MM.1S (cell line): Measurements from ENCODE around the gene PATJ.

Source experiments
- DNase-seq: peaks from one replicate; pipeline ENCODE4 v3.0.0-alpha.2; 2015
- H2AFZ ChIP-seq: fragments of 300-600 bp; sonication (generic); 2 replicates; pipeline ENCODE4 v1.6.0; 2016; ENCODE audit warnings: antibody characterized with exemption, low read length
- H3F3A ChIP-seq: fragments of 300-600 bp; sonication (generic); 2 replicates; pipeline ENCODE4 v1.6.1; 2016; ENCODE audit warnings: mild to moderate bottlenecking, antibody characterized with exemption, low read length, moderate library complexity, mixed read lengths; ENCODE audit not compliant: insufficient read depth
- H3K27ac ChIP-seq: fragments of 300-600 bp; sonication (generic); 2 replicates; pipeline ENCODE4 v1.5.1; 2016; ENCODE audit warnings: mild to moderate bottlenecking, low read length
- H3K27me3 ChIP-seq: fragments of 300-600 bp; sonication (generic); replicated peaks from 2 replicates; pipeline ENCODE4 v1.6.0; 2016; ENCODE audit warnings: low read length; ENCODE audit not compliant: insufficient read depth
- H3K36me3 ChIP-seq: fragments of 300-600 bp; sonication (generic); replicated peaks from 2 replicates; pipeline ENCODE4 v1.6.1; 2016; ENCODE audit warnings: mild to moderate bottlenecking, low read length, mixed read lengths; ENCODE audit not compliant: insufficient read depth
- H3K4me1 ChIP-seq: fragments of 300-600 bp; sonication (generic); 2 replicates; pipeline ENCODE4 v1.6.1; 2016; ENCODE audit warnings: low read length, mixed read lengths
- H3K4me2 ChIP-seq: fragments of 300-600 bp; sonication (generic); 2 replicates; pipeline ENCODE4 v1.6.0; 2016; ENCODE audit warnings: low read depth, low read length
- H3K4me3 ChIP-seq: fragments of 300-600 bp; sonication (generic); 2 replicates; pipeline ENCODE4 v1.5.1; 2016; ENCODE audit warnings: low read length, mixed read lengths
- H3K79me2 ChIP-seq: fragments of 300-600 bp; sonication (generic); 2 replicates; pipeline ENCODE4 v1.6.1; 2016; ENCODE audit warnings: mixed run types, low read length, mixed read lengths
- H3K9ac ChIP-seq: fragments of 300-600 bp; sonication (generic); 2 replicates; pipeline ENCODE4 v1.6.1; 2016; ENCODE audit warnings: low read length, mixed read lengths
- H3K9me2 ChIP-seq: fragments of 300-600 bp; sonication (generic); replicated peaks from 2 replicates; pipeline ENCODE4 v1.6.1; 2016; ENCODE audit warnings: mild to moderate bottlenecking, low read length, mixed read lengths; ENCODE audit not compliant: insufficient read depth
- H3K9me3 ChIP-seq: fragments of 300-600 bp; sonication (generic); replicated peaks from 2 replicates; pipeline ENCODE4 v1.6.1; 2016; ENCODE audit warnings: mild to moderate bottlenecking, low read length, mixed read lengths; ENCODE audit not compliant: insufficient read depth
- H4K20me1 ChIP-seq: fragments of 300-600 bp; sonication (generic); 2 replicates; pipeline ENCODE4 v1.6.1; 2016; ENCODE audit warnings: mild to moderate bottlenecking, low read length, moderate library complexity, mixed read lengths; ENCODE audit not compliant: insufficient read depth
- CTCF ChIP-seq: fragments of 300-600 bp; sonication (generic); IDR thresholded peaks from 2 replicates; pipeline ENCODE4 v1.5.1; 2016; ENCODE audit warnings: antibody characterized with exemption, low read length, mixed read lengths
- EZH2 ChIP-seq: fragments of 300-600 bp; sonication (generic); optimal IDR thresholded peaks from 2 replicates; pipeline ENCODE3; 2017; ENCODE audit warnings: low read depth, mild to moderate bottlenecking, antibody characterized with exemption, low read length, mixed read lengths
- EZH2phosphoT487 ChIP-seq: fragments of 300-600 bp; sonication (generic); IDR thresholded peaks from 2 replicates; pipeline ENCODE4 v1.6.1; 2018; ENCODE audit warnings: antibody characterized with exemption, low read length

The PATJ gene

DNA sequence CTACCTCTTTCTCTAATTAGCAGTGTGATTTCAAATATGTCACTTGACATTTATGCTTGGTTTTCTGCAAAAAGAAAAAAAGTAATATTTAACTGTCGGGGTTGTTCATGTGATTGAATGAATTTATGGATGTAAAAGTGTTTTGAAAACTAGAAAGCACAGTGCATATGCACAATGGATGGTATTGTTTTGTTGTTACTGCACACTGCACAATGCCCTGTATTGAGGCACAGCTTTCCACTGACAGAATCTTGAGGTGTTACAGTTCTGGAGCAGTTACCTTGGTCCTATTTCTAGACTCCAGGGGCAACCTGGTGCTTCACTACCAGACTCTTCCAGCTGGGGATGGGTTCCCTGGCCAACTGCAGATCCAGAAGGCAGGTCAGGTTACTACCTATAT, 335.5 kb downstream of the PATJ start:
- H3K9me3 ChIP-seq = no peaks in the 10 kb centered on the region
- no peaks in the 10 kb centered on the region for H3K36me3 ChIP-seq
- no peaks in the 10 kb centered on the region for H3K79me2 ChIP-seq
- no peak for TF ChIP-seq EZH2
- TF ChIP-seq CTCF = no peak
- no peak for TF ChIP-seq EZH2phosphoT487
- no peaks in the 10 kb centered on the region for H3K9me2 ChIP-seq
- H3K27me3 ChIP-seq = no peaks in the 10 kb centered on the region
- no peaks in the 10 kb centered on the region for H4K20me1 ChIP-seq
- H3K4me2 ChIP-seq = no peak overlapping the region
- no peak overlapping the region for H3K27ac ChIP-seq
- H3K4me3 ChIP-seq = no peak overlapping the region
- no peak overlapping the region for H2AFZ ChIP-seq
- no peak for DNase-seq
- no peak overlapping the region for H3K9ac ChIP-seq
- no peaks in the 10 kb centered on the region for H3F3A ChIP-seq
- no peaks in the 10 kb centered on the region for H3K4me1 ChIP-seq

- H2AFZ ChIP-seq = no peak overlapping the region
- H3K4me1 ChIP-seq = no peaks in the 10 kb centered on the region
- H3K27me3 ChIP-seq = no peaks in the 10 kb centered on the region
- peak; percentile 40 for DNase-seq
- H3F3A ChIP-seq = no peaks in the 10 kb centered on the region
- H3K4me3 ChIP-seq = no peak overlapping the region
- no peaks in the 10 kb centered on the region for H3K36me3 ChIP-seq
- H3K27ac ChIP-seq = no peak overlapping the region
- H3K9me2 ChIP-seq = no peaks in the 10 kb centered on the region
- no peak for TF ChIP-seq EZH2phosphoT487
- no peak for TF ChIP-seq EZH2
- peak; percentile 94 for TF ChIP-seq CTCF
- no peak overlapping the region for H3K9ac ChIP-seq
- no peaks in the 10 kb centered on the region for H3K79me2 ChIP-seq
- no peaks in the 10 kb centered on the region for H4K20me1 ChIP-seq
- H3K4me2 ChIP-seq = no peak overlapping the region
- no peaks in the 10 kb centered on the region for H3K9me3 ChIP-seq
Measured at GRCh38 chr1:62082456-62083363, 340.4 kb downstream of the PATJ start.

DNA sequence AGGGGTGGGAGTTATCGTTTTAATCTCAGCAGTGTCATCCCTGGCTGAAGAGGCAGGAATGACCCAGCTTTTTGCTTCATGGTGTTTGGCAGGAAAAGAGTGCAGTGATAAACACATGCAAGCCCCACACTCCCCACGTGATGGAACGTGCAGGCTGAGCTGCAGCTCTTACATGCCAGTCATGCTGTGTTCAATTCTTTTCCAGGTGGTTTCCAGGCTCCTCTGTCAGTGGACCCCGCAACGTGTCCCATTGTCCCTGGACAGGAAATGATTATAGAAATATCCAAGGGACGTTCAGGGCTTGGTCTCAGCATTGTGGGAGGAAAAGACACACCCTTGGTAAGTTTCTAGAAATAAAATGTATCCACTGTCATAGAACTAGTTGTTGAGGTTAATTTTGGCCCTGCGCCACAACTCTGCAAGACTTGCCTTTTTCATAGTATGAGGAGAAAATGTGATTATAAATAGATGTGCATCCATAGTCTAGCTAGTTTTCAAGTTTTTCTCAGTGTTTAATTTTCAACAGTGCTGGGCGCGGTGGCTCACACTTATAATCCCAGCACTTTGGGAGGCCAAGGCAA, 342.1 kb downstream of the PATJ start:
- no peak overlapping the region for H3K4me3 ChIP-seq
- no peaks in the 10 kb centered on the region for H4K20me1 ChIP-seq
- H3K79me2 ChIP-seq = no peaks in the 10 kb centered on the region
- no peaks in the 10 kb centered on the region for H3K9me2 ChIP-seq
- no peaks in the 10 kb centered on the region for H3K27me3 ChIP-seq
- no peaks in the 10 kb centered on the region for H3K36me3 ChIP-seq
- no peak overlapping the region for H3K4me2 ChIP-seq
- H3K9ac ChIP-seq = no peak overlapping the region
- no peak overlapping the region for H3K27ac ChIP-seq
- no peaks in the 10 kb centered on the region for H3F3A ChIP-seq
- no peak for DNase-seq
- H3K9me3 ChIP-seq = no peaks in the 10 kb centered on the region
- H3K4me1 ChIP-seq = no peaks in the 10 kb centered on the region
- TF ChIP-seq EZH2 (no peak), EZH2phosphoT487 (no peak), CTCF (no peak)
- H2AFZ ChIP-seq = no peak overlapping the region
